NCI-H1048 (cell line): ENCODE results near the gene CCND2.

Source experiments
- DNase-seq: peaks from one replicate; lab custom pipeline; 2025; lab: John Stamatoyannopoulos, UW

The CCND2 gene

GRCh38 chr12:4256043-4256826 is 17.3 kb upstream of the CCND2 start:
- DNase-seq, result no peak

DNA sequence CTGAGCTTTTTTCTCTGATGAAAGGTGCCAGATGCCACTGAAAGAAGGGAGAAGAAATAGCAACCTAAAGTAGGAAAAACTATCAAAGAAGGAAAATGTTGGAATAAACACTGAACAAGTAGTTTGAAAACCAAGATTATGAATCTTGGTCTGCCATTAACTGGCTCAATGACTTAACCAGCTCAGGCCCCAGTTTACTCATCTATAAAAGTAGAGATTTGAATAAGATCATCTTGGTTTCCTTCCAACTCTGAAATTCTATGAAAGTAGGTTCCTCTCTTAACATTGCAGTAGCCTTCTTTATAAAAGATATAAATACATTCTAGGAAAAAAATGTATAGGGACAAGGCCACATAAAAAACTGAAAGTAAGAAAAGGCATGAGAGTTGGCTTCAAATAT is 16.1 kb upstream of the CCND2 start:
- DNase-seq, result no peak

- no peak for DNase-seq
Observed at GRCh38 chr12:4259099-4259498, 14.5 kb upstream of the CCND2 start.

DNA sequence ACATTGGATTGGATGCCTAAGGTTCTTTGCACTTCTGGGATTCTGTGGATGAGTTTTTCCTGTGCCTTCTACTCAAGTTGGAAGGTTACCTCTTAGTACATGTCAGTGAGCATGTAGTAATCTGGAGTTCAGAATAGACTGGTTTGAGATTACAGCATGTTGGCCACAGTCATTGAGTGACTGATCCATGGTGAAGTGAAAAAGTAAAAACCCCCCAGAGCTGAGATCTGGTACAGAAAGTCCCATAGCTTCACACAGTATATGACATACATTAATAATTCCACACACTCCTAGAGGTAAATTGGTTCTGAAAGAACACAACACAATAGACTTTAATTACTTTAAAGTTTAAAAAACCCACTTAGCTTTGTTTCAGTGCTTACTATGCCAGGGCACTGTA is 11.9 kb upstream of the CCND2 start:
- DNase-seq, result no peak

GRCh38 chr12:4265280-4265679 is 8.3 kb upstream of the CCND2 start:
- DNase-seq, result no peak

DNA sequence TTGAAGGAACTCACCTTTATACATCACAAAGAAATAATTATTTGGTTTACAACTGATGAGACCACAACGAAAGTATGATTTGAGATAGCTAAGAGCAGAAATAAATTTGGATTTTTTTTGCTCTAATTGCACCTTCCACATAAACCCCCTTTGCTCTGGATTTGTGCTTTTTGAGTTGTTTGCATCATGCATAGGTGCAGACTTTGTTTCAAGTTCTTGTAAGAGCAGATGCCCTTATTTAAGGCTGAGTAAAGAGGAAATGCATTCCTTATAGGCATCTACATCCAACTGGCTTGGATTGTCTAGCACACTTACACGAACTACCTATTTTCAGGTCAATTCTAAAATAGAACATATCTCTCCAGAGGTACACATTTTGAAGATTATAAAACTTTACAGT is 6.6 kb upstream of the CCND2 start:
- no peak for DNase-seq

DNA sequence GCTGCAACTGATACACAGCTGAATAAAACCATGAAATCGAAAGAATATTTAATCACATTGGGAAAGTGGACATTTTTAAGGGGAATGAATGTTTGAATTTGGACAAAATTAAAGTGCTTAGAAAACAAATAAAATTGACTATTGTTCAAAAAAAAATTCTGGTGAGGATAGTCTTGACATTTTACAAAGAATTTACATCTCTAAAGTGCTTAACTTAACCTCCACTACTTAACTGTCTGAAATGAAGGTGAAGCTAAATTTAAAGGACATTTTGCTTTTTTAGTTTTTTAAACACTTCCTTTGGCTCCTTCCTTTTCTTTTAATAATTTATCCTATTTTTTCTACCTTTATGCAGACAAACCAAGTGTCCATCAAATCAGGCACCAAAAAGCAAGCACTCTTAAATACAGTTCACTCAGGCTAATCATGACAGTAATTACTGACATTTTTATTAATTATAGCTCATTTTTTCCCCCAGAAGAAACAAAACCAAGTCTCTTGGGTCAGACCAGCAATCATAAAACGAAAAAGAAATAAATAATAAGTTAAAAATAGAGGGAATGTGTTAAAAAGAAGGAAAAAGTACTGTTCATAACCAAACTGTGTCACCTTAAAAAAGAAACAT is 5.7 kb upstream of the CCND2 start:
- DNase-seq, result no peak

DNA sequence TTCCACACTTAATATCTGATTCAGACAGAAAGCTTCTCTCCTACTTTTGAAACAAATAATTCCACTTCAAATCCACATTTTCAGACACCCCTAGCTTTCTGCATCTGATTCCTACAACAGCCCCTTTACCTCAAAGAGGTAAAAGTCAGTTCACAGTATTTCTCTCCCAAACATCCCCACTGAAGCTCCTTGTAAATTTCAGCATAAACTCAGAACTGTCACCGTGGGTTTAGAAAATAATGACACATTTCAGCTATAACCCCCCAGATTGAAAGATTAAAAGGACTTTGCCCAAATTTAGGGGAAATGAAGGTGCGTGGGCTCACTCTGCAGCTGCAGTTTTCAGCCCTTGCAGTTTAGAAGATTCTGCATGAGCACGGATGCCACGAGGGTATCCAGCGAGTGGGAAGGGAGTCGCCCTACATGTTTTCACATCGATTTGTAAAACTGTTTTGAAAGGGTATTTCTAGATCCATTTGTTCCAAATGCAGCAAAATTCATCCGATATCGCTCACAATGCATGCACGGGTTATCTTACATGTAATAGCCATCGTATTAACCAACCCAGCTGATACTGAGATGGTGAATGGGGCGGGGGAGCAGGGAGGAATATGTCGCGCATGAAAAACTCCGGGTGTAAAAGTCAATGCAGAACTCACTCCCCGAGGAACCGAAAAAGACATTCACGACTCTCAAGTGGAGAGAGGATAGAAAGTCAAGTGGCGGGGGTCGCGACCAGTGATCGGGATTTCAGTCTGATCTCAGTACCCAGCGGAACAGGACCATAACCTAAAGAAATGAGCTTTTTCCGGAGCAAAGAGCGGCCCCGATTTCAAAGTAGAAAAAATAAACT is 5.0 kb upstream of the CCND2 start:
- DNase-seq, result no peak

DNA sequence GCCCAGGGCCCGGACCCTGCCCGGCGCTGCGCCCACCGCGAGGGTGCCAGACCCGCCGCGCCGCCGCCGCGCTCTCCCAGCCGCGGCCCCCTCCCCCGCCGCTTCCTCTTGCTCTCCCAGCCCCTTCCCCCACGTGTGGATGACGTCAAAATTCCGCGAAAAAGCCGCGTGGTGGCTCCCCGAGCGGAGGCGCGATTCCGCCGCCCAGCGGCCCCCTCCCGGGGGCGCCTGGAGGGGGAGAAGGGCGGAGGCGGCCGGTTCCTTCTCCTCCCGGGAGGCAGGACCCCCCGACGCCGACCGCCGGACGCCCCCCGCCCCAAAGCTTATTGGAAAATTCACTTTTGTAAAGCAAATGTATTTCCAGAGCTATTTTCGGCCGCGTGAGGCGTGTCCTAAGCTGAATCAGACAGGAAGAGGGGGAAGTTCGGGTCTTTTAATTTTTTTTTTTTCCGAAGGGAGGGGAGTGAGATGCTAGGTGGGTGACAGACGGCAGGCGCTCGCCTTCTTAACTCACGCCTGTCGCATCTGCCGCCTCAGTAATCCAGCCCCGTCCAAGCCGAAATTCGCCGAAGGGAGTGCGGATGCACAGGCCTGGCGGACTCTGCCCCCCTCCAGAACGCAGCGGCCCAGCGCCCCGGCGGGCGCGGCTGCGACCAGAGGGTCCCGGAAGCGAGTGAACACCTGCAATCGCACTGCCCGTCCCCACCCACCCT is 4.1 kb upstream of the CCND2 start:
- DNase-seq, result no peak

DNA sequence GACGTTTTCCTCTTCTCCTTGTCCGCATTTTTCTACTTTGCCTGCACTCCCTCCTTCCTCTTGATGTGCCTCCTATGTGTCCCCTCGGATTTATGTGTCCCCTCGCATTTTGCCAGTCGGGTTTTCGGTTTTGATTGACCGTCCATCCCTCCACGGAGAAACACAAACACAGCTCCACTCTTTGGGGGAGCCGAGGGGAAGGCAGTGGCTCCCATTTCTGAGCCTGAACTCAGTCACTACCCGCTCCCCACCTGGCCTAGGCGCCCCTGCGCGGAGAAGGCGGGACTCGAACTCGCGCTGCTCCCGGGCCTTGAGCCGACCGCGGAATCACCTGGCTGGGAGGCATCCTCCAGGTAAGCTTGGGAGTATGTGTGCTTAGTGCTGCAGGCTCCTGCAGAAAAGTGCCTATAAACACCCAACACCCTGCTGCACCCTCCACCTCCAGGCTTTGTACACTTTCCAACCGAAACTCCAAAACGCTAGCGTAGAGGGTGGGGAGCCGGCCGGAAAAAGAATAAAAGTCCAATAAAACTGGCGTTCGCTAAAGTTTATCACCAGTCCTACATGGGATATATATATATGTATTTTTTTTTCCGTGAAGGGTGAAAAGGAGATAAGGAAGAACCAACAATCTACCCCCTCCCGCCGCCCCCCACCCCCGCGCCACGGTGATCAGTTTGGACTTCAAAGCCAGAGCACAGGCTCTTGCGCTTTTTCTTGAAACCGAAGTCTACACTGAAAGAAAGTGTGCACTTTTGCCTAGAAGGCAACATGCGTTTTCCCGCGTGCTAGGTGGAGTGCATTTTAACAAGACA is 3.3 kb upstream of the CCND2 start:
- DNase-seq, result no peak

DNA sequence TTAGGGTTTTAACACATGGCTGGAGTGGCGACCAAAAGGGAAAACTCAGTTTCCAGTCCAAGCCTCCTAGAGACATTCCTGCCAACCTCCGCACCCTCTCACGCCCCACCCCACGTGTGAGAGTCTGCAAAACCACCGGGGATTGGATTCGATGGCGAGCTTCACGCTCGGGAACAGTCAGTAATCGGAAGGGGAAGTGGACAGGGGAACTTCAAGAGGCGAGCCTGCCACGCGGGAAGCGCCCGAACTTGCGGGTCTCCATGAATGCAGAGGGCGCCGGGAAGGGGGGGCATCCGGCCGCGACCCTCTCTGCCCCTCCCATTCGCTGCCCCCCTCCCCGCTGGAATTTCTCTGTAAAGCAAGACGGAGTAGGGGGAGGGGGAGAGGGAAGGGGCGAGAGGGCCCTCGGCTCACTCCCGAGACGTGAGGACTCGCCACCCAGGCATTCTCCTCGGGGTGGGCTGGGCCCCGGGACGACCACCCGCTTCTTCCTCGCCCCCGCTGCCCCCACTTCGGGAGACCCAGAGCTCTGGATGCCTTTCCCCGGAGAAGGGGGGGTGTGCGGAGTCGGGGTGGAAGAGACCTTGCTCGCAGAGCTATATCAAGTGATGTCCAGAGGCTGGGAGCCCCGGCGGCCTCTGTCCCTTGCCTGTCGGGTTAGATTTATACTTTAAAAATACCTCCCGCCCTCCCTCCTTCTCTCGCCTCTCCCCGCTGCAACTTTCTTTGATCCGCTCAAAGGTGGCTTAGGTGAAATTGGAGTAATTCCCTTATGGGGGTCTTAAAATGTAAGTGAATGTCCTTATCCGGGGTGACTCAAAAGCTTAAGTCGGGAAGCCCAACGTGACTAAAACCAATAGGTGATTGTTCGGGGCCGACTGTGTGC is 2.5 kb upstream of the CCND2 start:
- DNase-seq, result no peak

- DNase-seq, result no peak
Observed at GRCh38 chr12:4271717-4272423, 1.7 kb upstream of the CCND2 start.

- DNase-seq, result no peak
Observed at GRCh38 chr12:4272424-4273272, 914 bp upstream of the CCND2 start.

- no peak for DNase-seq
Observed at GRCh38 chr12:4273273-4273651, 300 bp upstream of the CCND2 start.

GRCh38 chr12:4274396-4275015 is 944 bp downstream of the CCND2 start:
- DNase-seq, result no peak

DNA sequence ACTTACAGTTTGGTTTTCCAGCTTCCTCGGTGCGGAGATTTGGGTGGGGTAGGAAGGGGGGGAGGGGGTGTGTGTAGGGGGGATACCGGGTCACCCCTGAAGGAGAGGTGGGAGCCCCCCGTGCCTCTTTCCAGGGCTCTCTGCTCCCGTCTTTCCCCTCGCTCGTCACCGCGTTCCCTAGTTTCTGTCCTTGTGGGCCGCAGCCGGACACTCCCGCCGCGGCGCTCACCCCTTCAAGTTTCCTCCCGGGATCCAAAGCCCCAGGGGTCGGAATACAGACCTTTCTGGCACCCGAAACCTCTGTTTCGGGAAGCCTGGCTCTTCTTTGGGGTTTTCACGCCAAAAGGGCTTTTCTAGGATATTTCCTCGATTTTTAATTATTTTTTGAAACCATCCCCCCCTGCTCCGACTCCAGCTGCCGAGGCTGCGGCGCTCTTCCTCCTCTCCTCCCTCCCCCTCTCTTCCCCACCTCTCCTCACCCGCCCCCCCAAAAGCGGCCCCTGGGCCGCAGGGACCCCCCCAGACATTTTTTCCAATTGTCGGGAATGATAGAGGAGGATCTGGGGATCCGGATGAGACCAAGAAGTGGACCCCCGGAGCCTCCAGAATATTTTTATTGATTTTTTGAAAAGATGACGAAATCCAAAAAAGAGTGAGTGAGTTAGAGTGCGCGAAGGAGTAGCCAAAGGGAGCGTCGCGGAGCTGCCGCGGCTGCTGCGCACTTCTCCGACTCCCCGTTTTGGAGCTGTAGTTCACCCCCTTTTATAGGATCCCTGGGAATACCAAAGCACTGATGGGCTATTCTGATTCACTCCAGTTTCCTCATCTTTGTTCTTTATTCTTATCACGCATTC is 1.7 kb downstream of the CCND2 start:
- no peak for DNase-seq

DNA sequence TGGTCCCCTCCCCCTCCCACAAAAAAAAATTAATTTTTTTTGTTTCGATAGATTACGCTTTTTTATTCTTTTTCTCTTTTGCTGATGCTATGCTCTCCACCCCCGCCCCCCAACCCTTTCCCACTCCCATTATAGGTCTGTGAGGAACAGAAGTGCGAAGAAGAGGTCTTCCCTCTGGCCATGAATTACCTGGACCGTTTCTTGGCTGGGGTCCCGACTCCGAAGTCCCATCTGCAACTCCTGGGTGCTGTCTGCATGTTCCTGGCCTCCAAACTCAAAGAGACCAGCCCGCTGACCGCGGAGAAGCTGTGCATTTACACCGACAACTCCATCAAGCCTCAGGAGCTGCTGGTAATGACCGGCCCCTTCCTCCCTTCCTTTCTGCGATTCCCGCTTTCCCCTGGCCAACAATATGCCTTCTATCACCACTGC is 2.3 kb downstream of the CCND2 start:
- no peak for DNase-seq
